Measurements from ENCODE around the gene TCP1.

DNA sequence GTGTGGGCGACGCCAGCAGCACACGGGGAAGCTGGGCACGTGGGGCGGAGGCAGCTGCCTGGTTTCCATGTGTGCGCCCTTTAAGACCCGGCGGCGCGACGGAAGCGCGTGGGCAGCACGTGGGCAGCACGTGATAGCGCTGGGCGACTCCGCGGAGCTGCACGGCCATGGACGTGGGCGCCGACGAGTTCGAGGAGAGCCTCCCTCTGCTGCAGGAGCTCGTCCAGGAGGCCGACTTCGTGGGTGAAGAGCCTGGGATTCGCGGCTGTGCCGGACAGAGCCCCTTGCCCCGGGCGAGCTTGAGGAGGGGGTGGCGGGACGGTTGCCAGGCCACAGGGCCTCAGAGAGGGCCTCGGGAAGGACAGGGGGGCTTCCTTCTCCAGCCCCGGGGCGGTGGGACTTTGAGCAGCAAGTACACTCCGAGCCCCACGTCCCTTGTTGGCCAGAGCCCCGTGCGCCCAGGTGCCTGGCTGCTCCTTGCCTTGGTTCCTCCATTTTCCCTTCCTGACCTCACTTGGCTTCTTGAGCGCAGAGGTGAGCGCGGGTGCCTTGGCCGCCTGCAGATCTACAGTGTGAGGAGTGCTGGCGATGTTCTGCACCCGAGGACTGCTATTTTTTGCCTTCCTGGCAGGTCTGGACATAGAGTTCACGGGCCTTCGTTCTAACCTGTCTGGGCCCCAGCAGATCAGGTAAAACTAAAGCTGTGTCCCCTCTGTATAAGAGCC lies 10.9 kb upstream of the TCP1 start, which contains the start of gene PNLDC1:
- TF ChIP-seq, protein P1, sequence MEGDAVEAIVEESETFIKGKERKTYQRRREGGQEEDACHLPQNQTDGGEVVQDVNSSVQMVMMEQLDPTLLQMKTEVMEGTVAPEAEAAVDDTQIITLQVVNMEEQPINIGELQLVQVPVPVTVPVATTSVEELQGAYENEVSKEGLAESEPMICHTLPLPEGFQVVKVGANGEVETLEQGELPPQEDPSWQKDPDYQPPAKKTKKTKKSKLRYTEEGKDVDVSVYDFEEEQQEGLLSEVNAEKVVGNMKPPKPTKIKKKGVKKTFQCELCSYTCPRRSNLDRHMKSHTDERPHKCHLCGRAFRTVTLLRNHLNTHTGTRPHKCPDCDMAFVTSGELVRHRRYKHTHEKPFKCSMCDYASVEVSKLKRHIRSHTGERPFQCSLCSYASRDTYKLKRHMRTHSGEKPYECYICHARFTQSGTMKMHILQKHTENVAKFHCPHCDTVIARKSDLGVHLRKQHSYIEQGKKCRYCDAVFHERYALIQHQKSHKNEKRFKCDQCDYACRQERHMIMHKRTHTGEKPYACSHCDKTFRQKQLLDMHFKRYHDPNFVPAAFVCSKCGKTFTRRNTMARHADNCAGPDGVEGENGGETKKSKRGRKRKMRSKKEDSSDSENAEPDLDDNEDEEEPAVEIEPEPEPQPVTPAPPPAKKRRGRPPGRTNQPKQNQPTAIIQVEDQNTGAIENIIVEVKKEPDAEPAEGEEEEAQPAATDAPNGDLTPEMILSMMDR (conservative IDR thresholded peaks at IDR 0.05) = no peak
- TF ChIP-seq EZH2 (IDR thresholded peaks at IDR 0.05; ENCODE audit: low read depth) = no peak

All from PC-9 (cell line).